Measurements from ENCODE around the gene OR4D11.

OR4D11 gene

DNA sequence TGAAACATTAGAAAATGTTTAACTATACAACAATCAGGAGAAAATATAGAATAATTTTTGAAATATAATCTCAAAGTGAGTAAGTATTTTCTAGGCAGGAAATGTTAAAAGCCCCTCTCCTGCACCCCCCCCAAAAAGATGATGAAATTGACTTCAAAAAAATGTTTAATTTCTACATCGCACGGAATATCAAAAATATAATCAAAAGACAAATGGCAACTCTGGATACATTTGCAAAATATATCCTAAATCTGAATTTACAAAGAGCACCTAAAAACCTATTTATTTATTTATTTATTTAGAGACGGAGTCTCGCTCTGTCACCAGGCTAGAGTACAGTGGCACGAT, 44.9 kb downstream of the OR4D11 start:
- DNase-seq (ENCODE audit: low read depth): no peak
- no peak overlapping the region for H3K4me3 ChIP-seq (ENCODE audit: low read depth, low read length)
- TF ChIP-seq, protein P1, sequence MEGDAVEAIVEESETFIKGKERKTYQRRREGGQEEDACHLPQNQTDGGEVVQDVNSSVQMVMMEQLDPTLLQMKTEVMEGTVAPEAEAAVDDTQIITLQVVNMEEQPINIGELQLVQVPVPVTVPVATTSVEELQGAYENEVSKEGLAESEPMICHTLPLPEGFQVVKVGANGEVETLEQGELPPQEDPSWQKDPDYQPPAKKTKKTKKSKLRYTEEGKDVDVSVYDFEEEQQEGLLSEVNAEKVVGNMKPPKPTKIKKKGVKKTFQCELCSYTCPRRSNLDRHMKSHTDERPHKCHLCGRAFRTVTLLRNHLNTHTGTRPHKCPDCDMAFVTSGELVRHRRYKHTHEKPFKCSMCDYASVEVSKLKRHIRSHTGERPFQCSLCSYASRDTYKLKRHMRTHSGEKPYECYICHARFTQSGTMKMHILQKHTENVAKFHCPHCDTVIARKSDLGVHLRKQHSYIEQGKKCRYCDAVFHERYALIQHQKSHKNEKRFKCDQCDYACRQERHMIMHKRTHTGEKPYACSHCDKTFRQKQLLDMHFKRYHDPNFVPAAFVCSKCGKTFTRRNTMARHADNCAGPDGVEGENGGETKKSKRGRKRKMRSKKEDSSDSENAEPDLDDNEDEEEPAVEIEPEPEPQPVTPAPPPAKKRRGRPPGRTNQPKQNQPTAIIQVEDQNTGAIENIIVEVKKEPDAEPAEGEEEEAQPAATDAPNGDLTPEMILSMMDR (conservative IDR thresholded peaks at IDR 0.05; ENCODE audit: low read depth, low read length): no peak

DNA sequence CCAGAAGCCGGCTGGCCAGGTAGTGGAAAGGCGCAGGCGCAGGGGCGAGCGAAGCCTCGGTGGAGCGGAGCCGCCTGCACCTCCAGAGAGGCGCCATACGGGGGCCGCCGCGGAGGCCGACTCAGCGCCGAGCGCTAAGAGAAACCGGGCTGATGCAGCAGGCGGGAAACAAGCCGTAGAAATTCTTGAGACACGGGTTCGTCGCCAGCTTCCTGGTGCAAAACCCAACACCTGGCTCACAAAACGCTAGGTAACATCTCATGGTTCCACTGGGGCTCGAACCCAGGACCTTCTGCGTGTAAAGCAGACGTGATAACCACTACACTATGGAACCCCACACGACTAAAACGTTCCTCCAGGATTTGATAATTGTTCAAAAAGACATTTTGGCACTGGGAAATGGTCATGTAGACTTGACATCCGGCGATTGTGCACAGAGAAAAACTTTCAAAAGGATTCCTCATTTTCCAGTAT, 47.0 kb downstream of the OR4D11 start:
- TF ChIP-seq, protein P1 (conservative IDR thresholded peaks at IDR 0.05; ENCODE audit: low read depth, low read length): peak; percentile 58
- DNase-seq (ENCODE audit: low read depth): peak; percentile 95
- peak overlapping the region; percentile 70 for H3K4me3 ChIP-seq (ENCODE audit: low read depth, low read length)

DNA sequence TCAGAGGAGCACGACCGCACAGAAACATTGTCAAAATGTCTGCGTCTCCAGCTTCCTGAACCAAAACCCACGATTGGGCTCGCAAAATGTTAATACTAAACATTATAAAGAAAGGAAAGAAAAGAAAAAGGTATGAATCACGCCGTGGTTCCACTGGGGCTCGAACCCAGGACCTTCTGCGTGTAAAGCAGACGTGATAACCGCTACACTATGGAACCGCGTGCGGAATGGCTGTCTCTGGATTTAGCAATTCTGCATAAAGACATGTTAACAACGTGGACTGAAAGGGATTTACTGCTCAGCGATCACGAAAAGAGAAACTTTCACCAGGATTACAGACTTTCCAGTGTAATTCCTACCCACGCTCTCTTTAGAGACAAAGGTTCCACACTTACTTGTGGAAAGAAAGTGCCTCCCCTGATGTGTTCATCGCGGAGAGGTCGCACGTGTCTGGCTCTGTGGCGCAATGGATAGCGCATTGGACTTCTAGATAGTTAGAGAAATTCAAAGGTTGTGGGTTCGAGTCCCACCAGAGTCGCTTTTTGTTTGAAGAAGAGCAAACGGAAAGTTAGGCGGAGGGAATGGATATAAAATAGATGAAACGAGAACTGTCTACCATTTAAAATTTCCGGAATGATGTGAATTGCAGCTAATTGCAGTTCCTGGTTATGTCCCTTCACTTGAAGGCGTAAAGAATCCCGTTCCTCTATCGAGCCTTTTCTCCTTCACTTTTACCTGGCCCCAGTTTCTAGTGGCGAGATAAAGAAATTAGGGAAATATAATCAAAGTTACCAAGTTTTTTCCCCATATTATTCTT, 47.7 kb downstream of the OR4D11 start:
- H3K4me3 ChIP-seq (ENCODE audit: low read depth, low read length): peak overlapping the region; percentile 70
- TF ChIP-seq, protein P1 (conservative IDR thresholded peaks at IDR 0.05; ENCODE audit: low read depth, low read length): no peak
- DNase-seq (ENCODE audit: low read depth): peak; percentile 93

DNA sequence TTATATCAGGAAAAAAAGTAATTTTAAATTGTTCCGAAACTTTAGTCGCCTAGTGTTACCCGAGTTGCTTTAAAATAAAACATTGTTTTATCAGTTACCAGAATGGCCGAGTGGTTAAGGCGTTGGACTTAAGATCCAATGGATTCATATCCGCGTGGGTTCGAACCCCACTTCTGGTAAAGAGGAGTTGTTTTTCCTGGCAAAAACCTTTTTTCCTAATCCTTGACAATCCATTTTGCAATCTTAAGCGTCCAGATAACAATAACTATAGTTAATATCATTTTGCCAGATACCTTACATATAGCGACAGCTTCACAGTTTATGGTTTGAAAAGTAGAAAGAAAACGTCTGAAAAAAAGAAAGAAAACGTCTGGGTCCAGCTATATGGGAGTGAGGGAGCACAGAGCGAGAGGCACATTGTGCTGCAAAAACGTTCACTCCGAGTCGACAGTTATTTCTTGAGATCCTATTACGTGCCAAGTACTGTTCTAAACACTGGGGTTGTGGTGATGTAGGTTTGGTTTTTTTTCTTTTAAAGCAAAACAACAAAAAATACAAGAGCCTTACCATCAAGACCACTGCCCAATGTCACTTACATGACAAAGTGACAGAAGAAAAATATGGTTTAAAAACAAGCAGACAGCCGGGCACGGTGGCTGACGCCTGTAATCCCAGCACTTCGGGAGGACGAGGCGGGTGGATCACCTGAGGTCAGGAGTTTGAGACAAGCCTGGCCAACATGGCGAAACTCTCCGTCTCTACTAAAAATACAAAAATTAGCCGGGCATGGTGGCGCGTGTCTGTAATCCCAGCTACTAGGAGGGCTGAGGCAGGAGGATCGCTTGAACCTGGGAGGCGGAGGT, 48.5 kb downstream of the OR4D11 start:
- TF ChIP-seq, protein P1 (conservative IDR thresholded peaks at IDR 0.05; ENCODE audit: low read depth, low read length): no peak
- DNase-seq (ENCODE audit: low read depth): peak; percentile 94
- H3K4me3 ChIP-seq (ENCODE audit: low read depth, low read length): peak overlapping the region; percentile 70

DNA sequence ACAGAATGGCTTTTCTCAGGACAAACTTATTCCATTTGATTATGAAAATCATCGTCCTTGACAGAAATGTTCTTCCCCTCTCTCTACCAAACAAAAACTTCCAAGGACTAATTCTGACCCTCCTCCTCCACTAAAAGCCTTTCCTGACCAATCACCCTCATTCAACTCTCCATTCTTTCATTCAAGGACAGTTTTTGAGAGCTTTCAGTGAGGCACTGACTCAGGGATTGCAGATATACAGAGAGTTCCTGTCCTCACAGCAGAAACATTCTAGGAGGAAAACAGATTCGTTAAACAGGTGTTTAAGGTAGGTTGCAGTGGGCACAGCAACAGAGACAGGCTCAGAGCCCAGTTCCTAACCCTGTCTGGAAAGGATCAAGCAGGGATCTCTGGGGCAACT, 49.5 kb downstream of the OR4D11 start:
- TF ChIP-seq, protein P1 (conservative IDR thresholded peaks at IDR 0.05; ENCODE audit: low read depth, low read length): no peak
- DNase-seq (ENCODE audit: low read depth): no peak

DNA sequence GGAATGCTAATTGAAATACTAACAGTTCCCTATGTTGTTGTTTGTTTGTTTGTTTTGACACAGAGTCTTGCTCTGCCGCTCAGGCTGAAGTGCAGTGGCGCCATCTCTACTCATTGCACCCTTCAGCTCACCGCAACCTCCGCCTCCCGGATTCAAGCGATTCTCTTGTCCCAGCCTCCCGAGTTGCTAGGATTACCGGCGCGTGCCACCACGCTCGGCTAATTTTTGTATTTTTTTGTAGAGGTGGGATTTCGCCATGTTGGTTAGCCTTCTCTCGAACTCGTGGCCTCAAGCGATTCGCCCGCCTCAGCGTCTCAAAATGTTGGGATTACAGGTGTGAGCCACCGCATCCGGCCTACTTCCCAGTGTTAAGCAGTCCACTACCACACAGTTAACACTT, 49.9 kb downstream of the OR4D11 start:
- TF ChIP-seq, protein P1 (conservative IDR thresholded peaks at IDR 0.05; ENCODE audit: low read depth, low read length): no peak
- no peak overlapping the region for H3K4me3 ChIP-seq (ENCODE audit: low read depth, low read length)
- DNase-seq (ENCODE audit: low read depth): no peak

More for the DNA sequence above, 49.5 kb downstream of the OR4D11 start:
- H3K4me3 ChIP-seq (ENCODE audit: low read depth, low read length): no peak overlapping the region

All from choroid plexus epithelial cell (primary cell).